Keratinocyte (primary cell): ENCODE results near the gene PYY.

Experiments
- CTCF ChIP-seq, 3 experiments: IDR thresholded peaks in 1 of 3; conservative IDR thresholded peaks in 1 of 3; optimal IDR thresholded peaks in 1 of 3; 2 replicates in 2 of 3; 3 replicates in 1 of 3; pipeline versions ENCODE3 to v1.5.1; 2011; ENCODE audit warnings: low read length in 3 of 3, mild to moderate bottlenecking in 3 of 3, moderate library complexity in 2 of 3, control low read depth in 1 of 3, inconsistent platforms in 1 of 3; ENCODE audit not compliant: insufficient read depth in 2 of 3; ENCODE audit errors: extremely low read depth in 1 of 3
- EZH2 ChIP-seq: IDR thresholded peaks from one replicate; pipeline ENCODE4 v1.6.1; 2012; ENCODE audit warnings: inconsistent platforms, mild to moderate bottlenecking, low read length, moderate library complexity

- TF ChIP-seq EZH2 (no peak), CTCF (optimal IDR thresholded peaks at IDR 0.05 in 1 of 3, IDR thresholded peaks at IDR 0.05 in 1 of 3, conservative IDR thresholded peaks at IDR 0.05 in 1 of 3; ENCODE audit: extremely low read depth in 1 of 3, insufficient read depth in 2 of 3, low read length in 3 of 3) (peak in 1 of 3 experiments; percentile 24)
Observed at GRCh38 chr17:43949781-43950180, 4.0 kb downstream of the PYY start.
